GM18519 (cell line): Measurements from ENCODE around the gene MXD3.
"Not testable (repeated sequence)": the region's sequence is repeated elsewhere in the genome, so short reads cannot be mapped to it uniquely, and the experiment has no call there.

Experiments used
- ATAC-seq: cut with Tn5 transposase; IDR thresholded peaks from one replicate; pipeline ENCODE4 v1.9.1; 2021; ENCODE audit warnings: mild to moderate bottlenecking, moderate library complexity; ENCODE audit not compliant: unreplicated experiment, low FRiP score

MXD3 gene

GRCh38 chr5:177306674-177307543, 4.8 kb downstream of the MXD3 start:
- no peak for ATAC-seq

- ATAC-seq, result not testable (repeated sequence)
Observed at GRCh38 chr5:177306103-177306640, 5.5 kb downstream of the MXD3 start.

GRCh38 chr5:177304392-177305119, 7.1 kb downstream of the MXD3 start:
- ATAC-seq, result no peak

GRCh38 chr5:177303925-177304391, 7.7 kb downstream of the MXD3 start:
- ATAC-seq, result peak; percentile 1

- ATAC-seq, result peak; percentile 50
Observed at GRCh38 chr5:177303121-177303924, 8.4 kb downstream of the MXD3 start, which contains the start of the genes PRELID1 and RAB24. PRELID1 (plus strand) TSS chr5:177303799; CDS start chr5:177303986, 187 bp downstream. RAB24 (minus strand) TSS chr5:177303719; CDS start chr5:177303288, 431 bp downstream.

GRCh38 chr5:177302354-177303110, 9.2 kb downstream of the MXD3 start:
- ATAC-seq, result no peak

GRCh38 chr5:177301503-177302165, 10.1 kb downstream of the MXD3 start:
- ATAC-seq, result no peak

GRCh38 chr5:177300951-177301350, 10.7 kb downstream of the MXD3 start:
- ATAC-seq, result no peak

GRCh38 chr5:177300236-177300880, 11.3 kb downstream of the MXD3 start:
- ATAC-seq, result no peak

- no peak for ATAC-seq
Observed at GRCh38 chr5:177299697-177300096, 12.0 kb downstream of the MXD3 start.

- ATAC-seq, result no peak
Observed at GRCh38 chr5:177297922-177298321, 13.8 kb downstream of the MXD3 start.

- no peak for ATAC-seq
Observed at GRCh38 chr5:177296581-177296980, 15.1 kb downstream of the MXD3 start.

- ATAC-seq, result no peak
Observed at GRCh38 chr5:177295924-177296323, 15.8 kb downstream of the MXD3 start.

GRCh38 chr5:177294632-177295031, 17.1 kb downstream of the MXD3 start:
- no peak for ATAC-seq

GRCh38 chr5:177293819-177294581, 17.7 kb downstream of the MXD3 start:
- no peak for ATAC-seq

- ATAC-seq, result no peak
Observed at GRCh38 chr5:177291735-177292134, 20.0 kb downstream of the MXD3 start.

- no peak for ATAC-seq
Observed at GRCh38 chr5:177290816-177291596, 20.7 kb downstream of the MXD3 start.
